GM21381 (cell line): ENCODE measurements around the gene ANKRD33B.
"Not testable (repeated sequence)": the region's sequence is repeated elsewhere in the genome, so short reads cannot be mapped to it uniquely, and the experiment has no call there.

Source experiments
- ATAC-seq: cut with Tn5 transposase; IDR thresholded peaks from one replicate; pipeline ENCODE4 v1.9.1; 2021; ENCODE audit warnings: mild to moderate bottlenecking, moderate library complexity; ENCODE audit not compliant: unreplicated experiment

Gene ANKRD33B

GRCh38 chr5:10612251-10612650 lies 48.4 kb downstream of the ANKRD33B start:
- no peak for ATAC-seq

- ATAC-seq: no peak
Observed at GRCh38 chr5:10615693-10616092, 51.8 kb downstream of the ANKRD33B start.

GRCh38 chr5:10617103-10617502 lies 53.2 kb downstream of the ANKRD33B start:
- ATAC-seq: no peak

- ATAC-seq: no peak
Observed at GRCh38 chr5:10618311-10618710, 54.4 kb downstream of the ANKRD33B start.

- ATAC-seq: no peak
Observed at GRCh38 chr5:10619649-10620048, 55.8 kb downstream of the ANKRD33B start.

GRCh38 chr5:10620346-10620745 lies 56.5 kb downstream of the ANKRD33B start:
- no peak for ATAC-seq

GRCh38 chr5:10621832-10622231 lies 58.0 kb downstream of the ANKRD33B start:
- no peak for ATAC-seq

GRCh38 chr5:10622810-10623209 lies 58.9 kb downstream of the ANKRD33B start:
- no peak for ATAC-seq

GRCh38 chr5:10623305-10623910 lies 59.5 kb downstream of the ANKRD33B start:
- no peak for ATAC-seq

GRCh38 chr5:10624206-10624605 lies 60.3 kb downstream of the ANKRD33B start:
- ATAC-seq: no peak

- no peak for ATAC-seq
Observed at GRCh38 chr5:10624679-10625078, 60.8 kb downstream of the ANKRD33B start.

- ATAC-seq: no peak
Observed at GRCh38 chr5:10625700-10626472, 62.0 kb downstream of the ANKRD33B start.

- ATAC-seq: no peak
Observed at GRCh38 chr5:10626473-10627013, 62.7 kb downstream of the ANKRD33B start.

GRCh38 chr5:10627160-10627701 lies 63.4 kb downstream of the ANKRD33B start:
- peak; percentile 9 for ATAC-seq

- ATAC-seq: no peak
Observed at GRCh38 chr5:10628601-10629000, 64.7 kb downstream of the ANKRD33B start.

GRCh38 chr5:10629682-10630081 lies 65.8 kb downstream of the ANKRD33B start:
- no peak for ATAC-seq

- no peak for ATAC-seq
Observed at GRCh38 chr5:10630126-10630525, 66.3 kb downstream of the ANKRD33B start.

- ATAC-seq: not testable (repeated sequence)
Observed at GRCh38 chr5:10630744-10631143, 66.9 kb downstream of the ANKRD33B start.

- ATAC-seq: peak; percentile 0
Observed at GRCh38 chr5:10631316-10631996, 67.6 kb downstream of the ANKRD33B start.

GRCh38 chr5:10632110-10632761 lies 68.4 kb downstream of the ANKRD33B start:
- ATAC-seq: peak; percentile 39
